NCI-H460 (cell line): ENCODE results near the gene UBTD1. TPM values are rescaled to one million over a fixed set of nuclear protein-coding genes. Genes with fewer than 3 reads are reported as not detected.
"Not testable (repeated sequence)": the region's sequence is repeated elsewhere in the genome, so short reads cannot be mapped to it uniquely, and the experiment has no call there.

Experiments used
- DNase-seq: peaks from one replicate; pipeline ENCODE4 v3.0.0-alpha.2; 2016; ENCODE audit warnings: low read depth; ENCODE audit errors: extremely low read depth
- total RNA-seq: library from RNA; depleted of rRNA; stranded (reverse); fragments of >200 nt; shearing (Covaris generic); gene quantifications from 2 replicates; pipeline ENCODE4 v1.2.3, GENCODE V29; 2014

Gene UBTD1
- total RNA-seq, 1 experiment from 2014 or later: 3.8 TPM

- DNase-seq: no peak
Measured at GRCh38 chr10:97511711-97512440, 13.2 kb downstream of the UBTD1 start.

- no peak for DNase-seq
Measured at GRCh38 chr10:97512993-97513392, 14.3 kb downstream of the UBTD1 start.

GRCh38 chr10:97514344-97514743 lies 15.6 kb downstream of the UBTD1 start:
- DNase-seq: no peak

- no peak for DNase-seq
Measured at GRCh38 chr10:97515271-97515978, 16.7 kb downstream of the UBTD1 start.

GRCh38 chr10:97517096-97517750 lies 18.5 kb downstream of the UBTD1 start:
- DNase-seq: no peak

- no peak for DNase-seq
Measured at GRCh38 chr10:97517778-97518300, 19.1 kb downstream of the UBTD1 start.

- DNase-seq: no peak
Measured at GRCh38 chr10:97518301-97519043, 19.7 kb downstream of the UBTD1 start.

GRCh38 chr10:97519342-97519741 lies 20.6 kb downstream of the UBTD1 start:
- no peak for DNase-seq

GRCh38 chr10:97520520-97520919 lies 21.8 kb downstream of the UBTD1 start:
- no peak for DNase-seq

GRCh38 chr10:97520978-97521761 lies 22.4 kb downstream of the UBTD1 start:
- no peak for DNase-seq

GRCh38 chr10:97522071-97522470 lies 23.3 kb downstream of the UBTD1 start:
- DNase-seq: no peak

- DNase-seq: no peak
Measured at GRCh38 chr10:97522937-97523336, 24.2 kb downstream of the UBTD1 start.

- DNase-seq: no peak
Measured at GRCh38 chr10:97525086-97525485, 26.4 kb downstream of the UBTD1 start.

GRCh38 chr10:97525683-97526110 lies 27.0 kb downstream of the UBTD1 start:
- DNase-seq: no peak

GRCh38 chr10:97528876-97529275 lies 30.2 kb downstream of the UBTD1 start:
- not testable (repeated sequence) for DNase-seq

- no peak for DNase-seq
Measured at GRCh38 chr10:97529685-97530465, 31.2 kb downstream of the UBTD1 start.

- DNase-seq: no peak
Measured at GRCh38 chr10:97531401-97531986, 32.8 kb downstream of the UBTD1 start.

GRCh38 chr10:97532935-97533671 lies 34.4 kb downstream of the UBTD1 start:
- no peak for DNase-seq
